Occipital lobe (tissue), 2 donors: ENCODE measurements around the gene SULT1A2. TPM values are rescaled to one million over a fixed set of nuclear protein-coding genes. Genes with fewer than 3 reads are reported as not detected.
"Not testable (repeated sequence)": the region's sequence is repeated elsewhere in the genome, so short reads cannot be mapped to it uniquely, and the experiment has no call there.

ENCODE experiments used
- DNase-seq: peaks from one replicate; lab custom pipeline; 2025; lab: John Stamatoyannopoulos, UW
- total RNA-seq: library from RNA; depleted of rRNA; stranded (reverse); fragments of >200 nt; gene quantifications from one replicate; pipeline ENCODE4 v1.2.3, GENCODE V29; 2014

The SULT1A2 gene
- total RNA-seq, 1 donor from 2014 or later = not detected

DNA sequence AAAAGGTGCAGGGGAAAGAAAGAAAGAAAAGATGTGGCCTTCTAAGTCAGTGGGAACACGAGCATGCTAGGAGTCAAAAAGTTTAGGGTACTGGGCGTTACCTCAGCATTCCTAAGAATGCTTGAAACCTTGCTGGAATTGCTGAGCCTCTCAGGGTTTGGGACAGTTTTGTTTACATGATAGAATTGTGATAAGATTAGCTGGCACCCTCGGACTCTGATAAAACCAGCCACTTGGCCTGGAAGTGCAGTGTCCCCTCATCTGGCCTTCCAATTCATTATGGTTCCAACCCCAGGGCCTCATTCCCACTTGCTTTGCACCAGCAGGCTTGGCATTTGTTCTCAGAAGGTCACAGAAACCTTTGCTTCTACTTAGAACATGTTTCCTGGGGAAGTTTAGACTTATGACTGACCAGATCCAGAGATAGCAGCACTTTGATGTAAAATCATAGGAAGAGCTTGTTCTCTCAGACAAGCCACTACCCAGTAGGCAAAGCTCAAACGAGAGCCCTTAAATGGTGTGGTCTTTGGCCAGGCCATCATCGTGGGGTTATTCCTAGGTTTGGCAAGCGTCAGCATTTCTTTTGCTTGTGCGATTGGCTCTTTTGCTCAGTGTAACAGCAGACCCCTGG is 35.2 kb downstream of the SULT1A2 start:
- no peak for DNase-seq

DNA sequence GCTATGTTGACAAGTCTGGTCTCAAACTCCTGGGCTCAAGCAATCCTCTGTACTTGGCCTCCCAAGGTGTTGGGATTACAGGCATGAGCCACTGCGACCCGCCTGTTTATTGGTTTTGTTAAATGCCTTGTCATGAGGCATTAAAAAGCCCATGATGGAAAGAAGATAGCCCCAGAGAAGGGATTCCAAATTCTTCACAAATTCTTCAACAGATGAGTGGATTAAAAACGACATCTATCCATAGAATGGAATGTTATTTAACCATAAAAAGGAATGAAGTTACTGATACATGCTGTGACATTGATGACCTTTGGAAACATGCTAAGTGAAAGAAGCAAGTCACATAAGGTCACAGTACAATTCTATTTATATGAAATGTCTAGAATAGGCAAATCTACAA is 38.4 kb downstream of the SULT1A2 start:
- no peak for DNase-seq

DNA sequence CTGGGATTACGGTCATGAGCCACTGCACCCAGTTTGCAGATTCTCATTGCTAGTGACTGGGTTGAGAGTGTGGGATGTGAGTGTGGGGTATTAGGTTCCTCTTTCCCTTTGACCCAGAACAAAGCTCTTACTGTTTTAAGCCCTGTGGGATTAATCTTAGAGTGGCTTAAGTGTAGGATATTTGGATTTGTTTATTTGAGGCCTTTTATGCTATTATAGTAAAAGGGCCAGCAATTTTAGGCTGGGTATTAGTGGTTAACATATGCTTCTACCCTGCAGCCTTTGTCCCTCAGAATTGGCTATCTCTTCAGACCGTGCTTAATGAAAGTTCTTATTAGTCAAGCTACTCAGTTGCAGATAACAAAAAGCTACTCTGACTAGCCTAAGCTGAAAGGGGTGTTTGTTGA is 39.9 kb downstream of the SULT1A2 start:
- DNase-seq = no peak

DNA sequence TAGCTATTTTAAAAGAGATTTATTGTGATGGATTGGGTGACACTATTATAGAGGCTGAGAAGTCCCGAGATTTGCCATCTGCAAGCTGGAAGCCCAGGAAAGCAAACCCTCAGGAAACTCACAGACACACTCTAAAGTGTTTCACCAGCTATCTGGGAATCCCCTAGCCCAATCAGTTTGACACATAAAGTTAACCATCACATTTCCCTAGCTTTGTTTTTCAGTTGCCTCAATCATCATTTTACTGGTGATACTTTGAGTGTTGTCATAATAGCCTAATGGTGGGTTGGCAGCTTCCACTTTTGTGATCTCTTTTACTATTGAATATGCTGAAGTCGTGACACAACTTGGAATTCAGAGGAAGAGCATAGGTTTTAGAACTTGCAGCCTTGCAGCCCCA is 41.3 kb downstream of the SULT1A2 start:
- no peak for DNase-seq

DNA sequence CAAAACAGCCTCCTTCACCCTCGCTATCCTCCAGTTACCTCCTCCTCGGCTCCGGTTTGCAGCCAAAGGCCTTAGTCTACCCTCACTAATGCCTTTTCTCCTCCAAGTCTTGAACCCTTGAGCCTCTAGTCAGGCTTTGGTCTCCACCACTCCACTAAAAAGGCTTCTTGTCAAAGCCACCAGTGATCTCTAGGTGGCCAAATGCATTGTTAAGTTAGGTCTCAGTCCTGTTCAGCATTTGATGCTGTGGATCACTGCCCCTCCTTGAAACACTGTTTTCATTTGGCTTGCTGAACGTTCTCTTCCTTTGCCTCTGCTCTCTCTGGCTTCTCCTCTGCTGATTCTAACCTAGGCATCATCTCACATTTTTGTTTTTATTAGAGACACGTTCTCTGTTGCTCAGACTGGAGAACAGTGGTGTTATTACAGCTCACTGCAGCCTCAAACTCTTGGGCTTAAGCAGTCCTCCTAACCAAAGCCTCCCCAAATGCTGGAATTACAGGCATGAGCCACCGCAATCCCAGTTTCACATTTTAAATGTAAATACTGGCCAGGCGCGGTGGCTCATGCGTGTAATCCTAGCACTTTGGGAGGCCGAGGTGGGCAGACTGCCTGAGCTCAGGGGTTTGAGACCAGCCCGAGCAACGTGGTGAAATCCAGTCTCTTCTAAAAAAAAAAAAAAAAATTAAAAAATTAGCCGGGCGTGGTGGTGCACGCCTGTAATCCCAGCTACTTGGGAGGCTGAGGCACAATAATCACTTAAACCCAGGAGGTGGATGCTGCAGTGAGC is 42.0 kb downstream of the SULT1A2 start:
- no peak for DNase-seq

DNA sequence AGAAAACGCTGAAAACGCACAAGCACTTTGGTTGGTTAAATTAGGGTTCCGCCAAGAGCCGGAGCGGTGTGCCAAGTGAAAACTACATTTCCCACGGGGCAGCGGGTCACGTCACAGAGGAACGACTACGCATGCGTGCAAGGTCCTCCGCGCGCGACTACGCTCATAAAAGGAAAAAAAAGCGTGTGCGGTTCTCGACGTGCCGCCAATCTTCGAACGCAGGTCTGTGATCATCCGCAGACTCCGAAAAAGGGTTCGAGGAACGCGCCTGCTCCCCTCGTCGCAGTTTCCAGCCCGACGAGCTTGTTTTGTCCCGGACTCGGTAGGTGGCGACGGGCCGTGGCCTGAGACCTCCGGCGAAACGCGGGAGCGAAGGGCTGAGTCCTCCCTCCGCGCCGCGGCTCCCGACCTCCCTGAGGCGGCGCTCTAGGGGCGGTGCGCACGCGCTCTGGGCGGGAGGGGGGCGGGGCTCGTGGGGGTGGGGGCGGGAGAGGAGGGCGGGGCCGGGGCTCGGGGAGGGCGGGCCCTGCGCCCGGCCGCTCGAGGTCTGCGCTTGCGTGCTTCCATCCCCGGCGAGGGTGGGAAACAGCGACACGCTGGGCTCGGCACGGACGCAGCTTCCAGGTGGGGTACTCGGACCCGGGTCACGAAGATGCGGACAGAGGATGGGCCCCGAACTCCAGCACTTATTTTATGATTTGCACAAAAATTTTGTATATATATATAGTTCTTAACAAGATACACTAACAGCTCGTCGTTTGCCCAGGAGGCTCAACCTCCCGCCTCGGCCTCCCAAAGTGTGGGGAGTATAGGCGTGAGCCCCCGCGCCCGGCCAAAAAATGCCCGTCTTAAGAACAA is 42.8 kb downstream of the SULT1A2 start, which contains the start of gene SGF29:
SGF29 (plus strand) TSS at position 145 of the 858 bp plus-strand sequence. CDS start 27,150 bp downstream, outside the sequence.
- peak; percentile 88 for DNase-seq

DNA sequence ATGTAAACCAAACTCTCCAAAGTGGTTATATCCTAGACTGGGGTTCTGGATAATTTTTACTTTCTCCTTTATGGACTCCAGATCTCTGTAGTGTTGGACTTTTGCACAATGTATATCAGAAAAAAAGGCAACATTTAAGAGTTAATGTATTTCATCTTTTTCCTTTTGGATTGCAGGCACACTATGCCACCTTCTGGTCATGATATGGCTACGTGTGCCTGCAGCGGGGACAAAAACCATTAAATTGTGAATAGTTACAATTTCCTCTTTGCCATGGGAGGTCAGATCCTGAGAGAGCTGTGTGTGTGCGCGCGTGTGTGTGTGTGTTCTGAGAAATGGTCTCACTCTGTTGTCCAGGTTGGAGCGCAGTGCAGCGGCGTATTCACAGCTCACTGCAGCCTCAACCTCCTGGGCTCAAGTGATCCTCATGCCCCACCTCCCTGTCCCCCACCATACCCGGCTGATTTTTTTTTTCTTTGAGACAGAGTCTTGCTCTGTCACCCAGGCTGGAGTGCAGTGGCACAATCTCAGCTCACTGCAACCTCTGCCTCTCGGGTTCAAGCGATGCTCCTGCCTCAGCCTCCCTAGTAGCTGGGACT is 47.5 kb downstream of the SULT1A2 start:
- no peak for DNase-seq

DNA sequence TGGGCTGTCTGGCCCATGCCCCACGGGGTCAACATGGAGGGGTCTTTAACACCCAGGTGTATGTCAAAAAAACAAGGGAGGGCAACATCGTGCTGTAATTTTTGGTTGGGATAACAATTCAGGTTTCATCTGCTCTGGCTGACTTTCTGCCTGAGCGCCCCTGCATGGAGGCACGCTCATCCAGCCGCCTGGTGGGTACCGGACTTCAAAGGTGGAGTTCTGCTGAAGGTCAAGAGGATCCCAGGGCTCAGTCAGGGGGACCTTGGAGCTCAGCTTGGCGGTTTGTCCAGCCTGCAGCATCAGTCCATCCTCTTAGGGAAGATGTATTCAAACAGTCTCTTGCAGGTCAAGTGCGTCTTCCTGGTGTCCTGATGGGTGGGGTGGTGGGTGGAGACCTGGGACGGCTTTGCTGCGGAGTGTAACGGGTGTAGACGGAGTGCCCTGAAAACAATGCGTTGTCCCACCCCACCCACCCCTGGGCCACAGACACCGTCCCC is 48.5 kb downstream of the SULT1A2 start:
- DNase-seq = no peak

DNA sequence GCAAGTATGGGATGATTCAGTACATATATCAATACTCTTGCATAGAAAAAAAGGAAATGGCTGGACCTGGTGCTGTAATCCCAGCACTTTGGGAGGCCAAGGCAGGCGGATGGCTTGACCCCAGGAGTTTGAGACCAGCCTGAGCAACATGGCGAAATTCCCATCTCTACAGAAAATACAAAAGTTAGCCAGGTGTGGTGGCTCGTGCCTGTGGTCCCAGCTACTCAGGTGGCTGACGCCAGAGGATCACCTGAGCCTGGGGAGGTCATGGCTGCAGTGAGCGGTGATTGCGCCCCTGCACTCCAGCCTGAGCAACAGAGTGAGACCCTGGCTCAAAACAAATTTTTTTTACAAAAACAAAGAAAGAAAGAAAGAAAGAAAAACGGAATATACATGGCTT is 50.2 kb downstream of the SULT1A2 start:
- no peak for DNase-seq

DNA sequence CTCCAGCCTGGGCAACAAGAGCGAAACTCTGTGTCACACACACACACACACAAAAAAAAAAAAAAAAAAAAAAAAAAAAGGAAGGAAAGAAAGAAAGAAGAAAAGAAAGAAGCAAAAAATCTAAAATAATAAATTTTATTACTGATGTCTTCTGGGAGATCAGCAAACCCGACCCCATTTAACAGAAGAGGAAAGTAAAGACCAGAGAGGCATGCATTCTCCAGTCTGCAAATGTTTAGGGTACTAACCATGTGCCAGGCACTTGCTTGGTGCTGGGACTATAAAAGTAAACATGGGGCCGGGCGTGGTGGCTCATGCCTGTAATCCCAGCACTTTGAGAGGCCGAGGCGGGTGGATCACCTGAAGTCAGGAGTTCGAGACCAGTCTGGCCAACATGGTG is 50.9 kb downstream of the SULT1A2 start:
- not testable (repeated sequence) for DNase-seq

DNA sequence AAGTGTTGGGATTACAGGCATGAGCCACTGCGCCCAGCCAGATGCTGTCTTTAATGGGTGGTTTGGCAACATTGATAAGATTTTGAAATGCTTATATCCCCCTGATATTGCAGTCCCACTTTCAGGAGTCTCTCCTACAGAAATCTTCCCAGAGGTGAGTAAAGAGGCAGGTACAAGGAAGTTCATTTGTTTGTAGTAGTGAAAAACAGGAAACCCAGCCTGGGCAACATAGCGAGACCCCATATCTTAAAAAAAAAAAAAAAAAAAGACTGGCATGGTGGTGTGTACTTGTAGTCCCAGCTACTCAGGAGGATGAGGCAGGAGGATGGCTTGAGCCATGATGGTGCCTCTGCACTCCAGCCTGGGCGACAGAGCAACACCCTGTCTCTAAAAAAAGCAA is 51.9 kb downstream of the SULT1A2 start:
- no peak for DNase-seq

DNA sequence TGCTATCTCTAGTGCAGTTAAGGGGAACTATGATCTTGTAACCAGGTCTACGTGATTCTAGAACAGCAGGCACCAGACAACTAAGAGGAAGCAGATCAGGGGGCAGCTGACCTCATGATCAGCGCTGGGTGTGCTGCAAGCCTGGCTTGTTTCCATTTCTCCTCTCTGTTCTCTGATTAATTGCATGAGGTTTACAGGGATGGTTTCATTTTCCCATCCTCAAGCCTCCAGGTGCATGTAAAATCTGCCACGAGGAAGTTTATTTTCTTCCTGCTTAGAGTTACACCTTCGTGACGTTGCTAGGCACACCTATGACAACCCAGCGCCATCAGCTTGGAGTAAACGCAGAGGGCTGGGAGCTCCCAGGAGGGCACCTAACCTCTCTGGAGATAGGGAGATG is 53.8 kb downstream of the SULT1A2 start:
- DNase-seq = no peak

DNA sequence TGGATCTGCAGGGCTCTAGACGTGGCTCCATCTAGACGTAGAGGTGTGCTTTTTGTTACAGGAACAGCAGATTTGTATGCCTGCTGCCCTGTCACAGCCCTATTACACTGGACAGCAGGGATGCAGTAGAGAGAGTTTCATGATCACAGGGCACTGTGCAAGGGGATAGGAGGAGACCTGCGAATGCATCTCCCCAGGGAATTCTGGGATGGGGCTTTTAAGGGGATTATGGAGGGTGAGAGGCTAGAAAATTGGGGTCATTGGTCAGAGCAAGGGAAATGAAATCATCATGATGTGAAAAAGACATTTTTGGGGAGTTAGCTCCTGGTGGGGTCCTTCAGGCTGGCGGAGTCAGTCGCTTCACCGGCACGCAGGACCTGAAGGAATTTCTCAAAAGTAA is 54.2 kb downstream of the SULT1A2 start:
- no peak for DNase-seq

Other genes starting within 250 kb of the SULT1A2 start
- gene NPIPB6, start 233.5 kb downstream of the SULT1A2 start, total RNA-seq = not detected
- 60.4 TPM for gene EIF3CL, start 193.2 kb downstream of the SULT1A2 start, total RNA-seq
- not detected for gene NPIPB7, start 124.7 kb downstream of the SULT1A2 start, total RNA-seq
- gene CLN3, start 105.0 kb downstream of the SULT1A2 start, total RNA-seq = 19.3 TPM
- gene APOBR, start 102.4 kb downstream of the SULT1A2 start, total RNA-seq = not detected
- gene IL27, start 90.2 kb downstream of the SULT1A2 start, total RNA-seq = not detected
- gene NUPR1, start 58.1 kb downstream of the SULT1A2 start, total RNA-seq = 0.16 TPM
- gene SGF29, start 43.1 kb downstream of the SULT1A2 start, total RNA-seq = 10.8 TPM
- 7.3 TPM for gene SULT1A1, start 13.0 kb upstream of the SULT1A2 start, total RNA-seq
- gene NPIPB8, start 41.0 kb upstream of the SULT1A2 start, total RNA-seq = not detected
- gene EIF3C, start 114.4 kb upstream of the SULT1A2 start, total RNA-seq = 93.7 TPM
- gene NPIPB9, start 154.7 kb upstream of the SULT1A2 start, total RNA-seq = 3.1 TPM
- 19.2 TPM for gene ATXN2L, start 225.9 kb upstream of the SULT1A2 start, total RNA-seq
- 56.6 TPM for gene TUFM, start 249.3 kb upstream of the SULT1A2 start, total RNA-seq